ENCODE data around the gene FMNL2. TPM values are rescaled to one million over a fixed set of nuclear protein-coding genes. Genes with fewer than 3 reads are reported as not detected.

FMNL2 gene

Small RNA genes lying within 50 kb of the gene (small RNA-seq; reads per million reads assigned to genes)
- gene AC012443.1: not detected

Measured in skeletal muscle satellite cell (primary cell).